ENCODE measurements around the gene RHEB.

Gene RHEB

DNA sequence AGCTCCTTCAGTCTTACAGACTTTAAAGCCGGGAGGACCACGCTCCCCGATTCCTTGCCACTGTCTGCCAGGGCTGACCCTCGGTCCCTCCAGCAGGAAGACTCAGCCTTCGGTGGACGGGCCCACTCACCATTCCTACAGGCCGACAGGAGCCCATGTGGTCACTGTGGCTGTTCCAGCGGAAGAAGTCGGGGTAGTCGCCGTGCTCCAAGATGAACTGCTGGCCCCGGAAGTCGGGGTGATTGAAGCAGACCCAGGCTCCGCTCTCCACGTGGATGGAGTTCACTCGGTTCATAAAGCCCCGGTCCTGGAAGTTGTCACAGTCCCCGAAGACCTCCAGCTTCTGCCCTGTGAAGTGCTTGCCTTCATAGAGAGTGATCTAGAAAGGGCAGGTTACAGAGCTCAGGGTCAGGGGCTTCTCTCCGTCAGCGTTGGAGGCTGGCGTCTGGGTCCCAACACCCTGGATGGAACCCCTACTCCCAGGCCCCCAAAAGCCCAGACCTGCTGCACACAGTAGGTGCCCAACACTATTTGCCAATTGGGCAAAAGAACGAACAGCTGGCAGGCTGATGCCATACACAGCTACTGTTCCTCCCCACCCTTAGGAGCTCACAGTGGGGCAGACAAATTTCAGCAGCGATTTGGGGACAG is 81.7 kb downstream of the RHEB start:
- TF ChIP-seq MAX (IDR thresholded peaks at IDR 0.05; ENCODE audit: low read depth, low read length): no peak
- H3K4me3 ChIP-seq (ENCODE audit: low read depth, low read length): no peak overlapping the region
- DNase-seq (ENCODE audit: low read depth): no peak

DNA sequence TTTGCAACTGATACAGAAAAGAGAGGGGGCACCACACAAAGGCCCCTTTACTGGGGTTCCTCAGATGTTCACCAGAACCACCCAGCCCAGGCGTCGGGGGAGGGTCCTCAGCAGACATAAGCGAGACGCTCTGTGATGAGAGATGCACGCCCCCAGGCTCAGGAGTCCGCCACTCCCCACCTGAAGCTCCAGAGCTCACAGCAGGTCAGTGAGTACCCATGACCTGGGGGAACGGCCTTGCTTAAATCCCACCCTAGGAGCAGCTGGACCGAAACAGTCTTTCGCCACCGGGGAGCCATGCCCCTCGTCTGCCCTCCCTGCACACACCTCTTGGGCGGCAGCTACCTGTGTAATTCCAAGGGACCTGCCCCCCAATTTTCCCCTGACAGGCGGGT is 82.5 kb downstream of the RHEB start:
- no peak for TF ChIP-seq MYC (IDR thresholded peaks at IDR 0.05; ENCODE audit: low read depth, low read length)
- no peak for TF ChIP-seq MAX (IDR thresholded peaks at IDR 0.05; ENCODE audit: low read depth, low read length)
- TF ChIP-seq, protein P1, sequence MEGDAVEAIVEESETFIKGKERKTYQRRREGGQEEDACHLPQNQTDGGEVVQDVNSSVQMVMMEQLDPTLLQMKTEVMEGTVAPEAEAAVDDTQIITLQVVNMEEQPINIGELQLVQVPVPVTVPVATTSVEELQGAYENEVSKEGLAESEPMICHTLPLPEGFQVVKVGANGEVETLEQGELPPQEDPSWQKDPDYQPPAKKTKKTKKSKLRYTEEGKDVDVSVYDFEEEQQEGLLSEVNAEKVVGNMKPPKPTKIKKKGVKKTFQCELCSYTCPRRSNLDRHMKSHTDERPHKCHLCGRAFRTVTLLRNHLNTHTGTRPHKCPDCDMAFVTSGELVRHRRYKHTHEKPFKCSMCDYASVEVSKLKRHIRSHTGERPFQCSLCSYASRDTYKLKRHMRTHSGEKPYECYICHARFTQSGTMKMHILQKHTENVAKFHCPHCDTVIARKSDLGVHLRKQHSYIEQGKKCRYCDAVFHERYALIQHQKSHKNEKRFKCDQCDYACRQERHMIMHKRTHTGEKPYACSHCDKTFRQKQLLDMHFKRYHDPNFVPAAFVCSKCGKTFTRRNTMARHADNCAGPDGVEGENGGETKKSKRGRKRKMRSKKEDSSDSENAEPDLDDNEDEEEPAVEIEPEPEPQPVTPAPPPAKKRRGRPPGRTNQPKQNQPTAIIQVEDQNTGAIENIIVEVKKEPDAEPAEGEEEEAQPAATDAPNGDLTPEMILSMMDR (IDR thresholded peaks at IDR 0.05; ENCODE audit: low read depth, low read length): no peak
- TF ChIP-seq POLR2A (IDR thresholded peaks at IDR 0.05; ENCODE audit: extremely low read depth, insufficient read length): no peak
- H3K4me3 ChIP-seq (ENCODE audit: low read depth, low read length): no peak overlapping the region
- no peak for DNase-seq (ENCODE audit: low read depth)

DNA sequence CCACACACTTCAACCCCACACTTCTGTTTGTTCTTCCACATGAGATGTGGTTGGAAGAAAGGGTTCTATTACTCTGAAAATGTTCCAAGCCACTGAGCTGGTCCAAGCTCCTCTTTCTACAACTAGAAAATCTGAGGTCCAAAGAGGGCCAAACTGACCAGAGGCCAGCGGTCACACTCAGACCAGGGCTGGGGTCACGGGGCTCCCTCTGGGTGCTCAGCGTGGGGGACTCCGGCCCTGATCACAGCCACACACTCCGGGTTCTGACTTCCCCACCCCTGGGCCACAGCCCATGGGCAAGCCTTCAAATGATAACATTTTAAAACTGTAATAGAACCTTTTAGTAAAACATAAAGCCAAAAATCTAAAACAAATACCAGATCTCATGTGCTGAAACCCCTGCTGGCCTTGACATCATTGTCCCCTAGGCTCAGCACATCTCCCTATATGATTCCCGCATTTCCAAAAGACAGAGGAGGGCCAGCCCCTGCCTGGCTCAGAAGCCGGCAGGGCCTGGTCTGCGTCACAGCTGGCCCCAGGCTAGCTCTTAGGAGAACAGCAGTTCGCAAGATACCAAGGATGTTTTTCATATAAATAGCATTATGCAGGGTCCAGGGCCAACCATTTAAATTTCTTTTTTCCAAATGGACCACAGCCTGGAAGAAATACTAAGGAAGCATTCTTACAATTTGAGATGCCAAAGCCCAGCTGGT is 83.1 kb downstream of the RHEB start:
- TF ChIP-seq MYC (IDR thresholded peaks at IDR 0.05; ENCODE audit: low read depth, low read length): no peak
- no peak for TF ChIP-seq MAX (IDR thresholded peaks at IDR 0.05; ENCODE audit: low read depth, low read length)
- no peak for TF ChIP-seq POLR2A (IDR thresholded peaks at IDR 0.05; ENCODE audit: extremely low read depth, insufficient read length)
- TF ChIP-seq, protein P1 (IDR thresholded peaks at IDR 0.05; ENCODE audit: low read depth, low read length): no peak
- DNase-seq (ENCODE audit: low read depth): no peak
- no peak overlapping the region for H3K4me3 ChIP-seq (ENCODE audit: low read depth, low read length)

DNA sequence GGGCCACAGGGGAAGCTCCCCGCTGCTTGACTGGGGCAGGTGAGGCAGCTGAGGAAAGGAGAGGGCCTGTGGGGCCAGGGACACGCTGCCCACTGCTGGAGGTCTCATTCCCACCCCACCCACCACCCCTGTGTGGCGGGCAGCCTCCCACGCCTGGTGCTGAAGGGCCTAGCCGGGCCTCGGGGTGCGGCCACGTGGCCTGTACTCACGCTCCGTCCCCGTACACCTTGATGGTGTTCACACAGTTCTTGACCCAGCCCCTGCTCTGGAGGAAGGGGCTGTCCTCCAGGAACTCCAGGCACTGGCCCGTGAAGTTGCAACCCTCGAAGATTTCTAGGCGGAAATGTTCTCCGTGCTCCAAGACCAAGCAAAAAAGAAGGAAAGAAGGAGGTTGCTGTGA is 83.7 kb downstream of the RHEB start:
- no peak for DNase-seq (ENCODE audit: low read depth)
- TF ChIP-seq, protein P1 (IDR thresholded peaks at IDR 0.05; ENCODE audit: low read depth, low read length): no peak
- TF ChIP-seq MYC (IDR thresholded peaks at IDR 0.05; ENCODE audit: low read depth, low read length) (no peak), POLR2A (IDR thresholded peaks at IDR 0.05; ENCODE audit: extremely low read depth, insufficient read length) (no peak), MAX (IDR thresholded peaks at IDR 0.05; ENCODE audit: low read depth, low read length) (no peak)
- H3K4me3 ChIP-seq (ENCODE audit: low read depth, low read length): no peak overlapping the region

DNA sequence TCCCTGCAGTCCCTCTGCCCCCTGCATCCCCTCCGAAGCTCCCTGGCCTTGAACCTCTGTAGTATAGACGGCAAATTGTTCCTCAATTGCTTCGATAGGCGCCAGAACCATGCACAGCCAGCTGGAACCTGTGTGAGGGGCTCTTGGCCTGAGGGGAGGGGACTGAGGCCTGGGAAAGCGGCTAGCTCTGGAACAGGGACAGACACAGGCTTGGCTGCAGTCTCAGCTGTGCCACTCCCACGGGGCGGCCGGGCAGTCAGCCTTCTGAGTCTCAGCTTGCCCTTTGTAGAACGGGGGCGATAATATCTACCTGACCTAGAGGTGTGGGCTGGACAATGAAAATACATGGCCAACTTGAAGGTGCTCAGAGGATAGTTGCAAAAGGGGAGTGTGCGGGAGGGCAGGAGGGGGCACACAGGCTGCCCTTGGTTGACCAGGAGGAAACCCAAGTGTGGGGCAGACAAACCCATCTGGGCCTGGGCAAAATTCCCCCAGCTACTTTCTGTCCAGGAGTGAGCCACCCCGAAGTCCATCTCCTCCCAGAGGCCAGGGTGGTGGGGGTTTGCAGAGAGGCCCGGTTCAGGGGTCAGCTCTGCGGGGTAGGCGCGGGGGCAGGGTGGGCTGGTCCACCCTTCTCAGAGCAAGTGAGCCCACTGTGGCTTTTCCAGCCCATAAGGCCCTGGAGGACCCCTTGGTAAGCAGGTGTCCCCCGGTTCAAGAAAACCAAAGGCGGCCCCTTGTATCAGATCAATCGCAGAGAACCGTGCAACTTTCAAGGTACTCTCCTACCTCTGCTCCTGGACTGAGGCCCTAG is 84.4 kb downstream of the RHEB start:
- TF ChIP-seq, protein P1 (IDR thresholded peaks at IDR 0.05; ENCODE audit: low read depth, low read length): no peak
- TF ChIP-seq MYC (IDR thresholded peaks at IDR 0.05; ENCODE audit: low read depth, low read length): no peak
- no peak for TF ChIP-seq POLR2A (IDR thresholded peaks at IDR 0.05; ENCODE audit: extremely low read depth, insufficient read length)
- no peak for TF ChIP-seq MAX (IDR thresholded peaks at IDR 0.05; ENCODE audit: low read depth, low read length)
- no peak overlapping the region for H3K4me3 ChIP-seq (ENCODE audit: low read depth, low read length)
- DNase-seq (ENCODE audit: low read depth): no peak

DNA sequence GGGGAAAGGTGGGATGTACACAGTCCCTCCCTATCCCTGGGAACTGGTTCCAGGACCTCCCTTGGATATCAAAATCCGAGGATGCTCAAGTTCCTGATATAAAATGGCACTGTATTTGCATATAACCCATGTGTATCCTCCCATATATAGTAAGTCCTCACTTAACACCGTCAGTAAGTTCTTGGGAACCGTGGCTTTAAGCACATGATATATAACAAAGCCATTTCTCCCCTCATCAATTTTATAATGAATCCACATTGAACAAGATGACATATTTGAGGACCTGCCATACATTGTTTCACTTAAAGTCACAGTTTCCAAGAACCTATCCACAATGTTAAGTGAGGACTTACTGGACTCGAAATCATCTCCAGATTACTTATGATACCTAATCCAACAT is 85.1 kb downstream of the RHEB start:
- TF ChIP-seq MYC (IDR thresholded peaks at IDR 0.05; ENCODE audit: low read depth, low read length) (no peak), MAX (IDR thresholded peaks at IDR 0.05; ENCODE audit: low read depth, low read length) (no peak)
- H3K4me3 ChIP-seq (ENCODE audit: low read depth, low read length): no peak overlapping the region
- DNase-seq (ENCODE audit: low read depth): no peak

Data from NB4 (cell line).